Spleen (tissue), 11 donors: Measurements from ENCODE around the gene EFS. TPM values are rescaled to one million over a fixed set of nuclear protein-coding genes. Genes with fewer than 3 reads are reported as not detected.

Source experiments
- DNase-seq: peaks from one replicate; pipeline ENCODE4 v3.0.0-alpha.2; 2020
- H3K27ac ChIP-seq, 8 donors: fragments of 200-600 bp; sonication (generic) in 7 of 8; 1 replicate in 4 of 8; 2 replicates in 4 of 8; pipeline versions ENCODE4 v1.5.0 to v1.8.0; 2016 to 2021; ENCODE audit warnings: inconsistent platforms in 4 of 8, mild to moderate bottlenecking in 4 of 8, moderate library complexity in 1 of 8
- H3K27me3 ChIP-seq, 7 donors: fragments of 200-600 bp; sonication (generic) in 6 of 7; replicated peaks in 1 of 7; 1 replicate in 4 of 7; 2 replicates in 3 of 7; pipeline versions ENCODE4 v1.5.0 to v1.8.0; 2016 to 2021; ENCODE audit warnings: inconsistent platforms in 3 of 7, mild to moderate bottlenecking in 1 of 7
- H3K36me3 ChIP-seq, 6 donors: fragments of 200-600 bp; sonication (generic) in 5 of 6; 1 replicate in 4 of 6; 2 replicates in 2 of 6; pipeline versions ENCODE4 v1.5.0 to v1.8.0; 2016 to 2021; ENCODE audit warnings: inconsistent platforms in 2 of 6
- H3K4me1 ChIP-seq, 6 donors: fragments of 200-600 bp; sonication (generic) in 5 of 6; 1 replicate in 3 of 6; 2 replicates in 3 of 6; pipeline versions ENCODE4 v1.5.0 to v1.8.0; 2016 to 2021; ENCODE audit warnings: inconsistent platforms in 3 of 6
- H3K4me3 ChIP-seq, 8 donors: fragments of 200-600 bp; sonication (generic) in 7 of 8; 1 replicate in 4 of 8; 2 replicates in 4 of 8; pipeline versions ENCODE4 v1.5.0 to v1.8.0; 2016 to 2021; ENCODE audit warnings: inconsistent platforms in 4 of 8, mild to moderate bottlenecking in 4 of 8, moderate library complexity in 2 of 8
- H3K9me3 ChIP-seq, 8 donors: fragments of 200-600 bp; sonication (generic) in 7 of 8; 1 replicate in 4 of 8; 2 replicates in 4 of 8; pipeline versions ENCODE4 v1.5.0 to v1.8.0; 2016 to 2021; ENCODE audit warnings: inconsistent platforms in 4 of 8
- POLR2A ChIP-seq, 3 donors: fragments of 450-650 bp; IDR thresholded peaks; one replicate each; pipeline ENCODE4 v1.5.1; 2017; ENCODE audit warnings: antibody characterized with exemption in 3 of 3, mild to moderate bottlenecking in 1 of 3
- POLR2AphosphoS5 ChIP-seq, 3 donors: sonication (generic); formaldehyde crosslinking; IDR thresholded peaks; one replicate each; pipeline ENCODE4 v1.5.1; 2017; ENCODE audit warnings: antibody characterized with exemption in 3 of 3
- WGBS, 5 donors: extraction: QIAGEN DNeasy Blood & Tissue Kit in 3 of 5; methylation state at CpG; one replicate each; pipeline versions ENCODE4 v1.1.5 to v1.1.7; 2013 to 2018; 5-methylcytosine and 5-hydroxymethylcytosine counted together
- intact Hi-C: fragments of 100-400 bp; cut with DNase I; formaldehyde crosslinking; loops from one replicate; pipeline ENCODE4 v1.15.0; 2023; ENCODE audit warnings: low total_unique reads
- polyA plus RNA-seq, 3 donors: library from polyadenylated mRNA; stranded (reverse); fragments of 200-250 nt; gene quantifications; one replicate each; pipeline ENCODE4 v1.2.1, GENCODE V29; 2013
- total RNA-seq, 7 donors: library from RNA; depleted of rRNA in 3 of 7; stranded (reverse); fragments of >200 nt in 3 of 7; fragmentation: NEBNext Ultra II Directional in 4 of 7; extraction: Animal tissue kit (Norgen Biotek cat#: 25700) in 4 of 7; gene quantifications; one replicate each; pipeline versions ENCODE4 v1.1.0 to v1.2.1, GENCODE V29; 2016 to 2021
- TF ChIP-seq, protein P1 (sequence below), 11 experiments: fragments of 200-600 bp in 7 of 11; fragments of 450-650 bp in 4 of 11; sonication (generic) in 4 of 11; IDR thresholded peaks in 8 of 11; conservative IDR thresholded peaks in 3 of 11; 1 replicate in 7 of 11; 2 replicates in 4 of 11; pipeline versions ENCODE4 v1.4.0 to v1.8.0; 2016 to 2021; ENCODE audit warnings: antibody characterized with exemption in 11 of 11, inconsistent platforms in 4 of 11, mild to moderate bottlenecking in 1 of 11
- donor health status: healthy with polysubstance abuse.
- donor health status: DM: no; HTN: no; CAD: no; lungs with moderate emphysema.
- donor health status: DM: no; HTN: no; CAD: no.
- donor health status: Bipolar disorder and iron deficiency.
- donor health status: healthy.
- donor health status: DM: no; HTN: no; CAD: no.
- donor health status: DM: yes; HTN: yes; CAD: no.

EFS gene
- total and polyA plus RNA-seq, 10 donors = 1.8 to 6.7 (median 3.9) TPM

DNA sequence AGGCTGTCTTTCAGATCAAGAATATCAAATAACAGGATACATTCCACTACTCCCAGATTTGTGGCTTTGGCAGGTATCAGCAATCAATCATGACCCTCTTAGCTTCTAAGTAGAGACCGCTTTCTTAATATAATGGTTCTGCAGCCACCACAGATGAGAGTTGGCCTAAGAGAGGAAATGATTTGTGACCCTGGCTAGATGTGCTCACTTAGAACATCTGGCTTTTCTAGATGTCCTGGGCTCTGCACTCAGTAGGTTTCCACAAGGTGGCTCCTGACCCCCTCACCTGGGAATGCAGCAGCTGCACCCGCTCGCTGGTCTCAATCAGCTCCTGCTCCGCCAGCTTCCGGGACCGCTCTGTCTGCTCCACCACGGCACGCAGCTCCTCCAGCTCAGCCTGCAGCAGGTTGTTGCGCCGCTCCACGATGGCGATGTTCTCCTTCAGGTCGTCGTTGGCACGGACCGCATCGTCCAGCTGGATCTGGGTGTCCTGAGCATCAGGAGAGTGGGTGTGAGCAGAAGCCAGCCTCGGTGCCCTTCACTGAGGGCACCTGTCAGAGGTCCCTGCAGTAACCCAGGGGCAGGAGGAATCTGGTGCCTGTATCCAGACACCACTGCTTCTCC, 20.8 kb upstream of the EFS start:
- Histone ChIP-seq H3K27me3 (peaks cover 0 to 37% (median 3%) of the 10 kb centered on the region in 7 donors), H3K4me3 (no peak overlapping the region), H3K4me1 (no peaks in the 10 kb centered on the region), H3K9me3 (no peaks in the 10 kb centered on the region), H3K36me3 (no peaks in the 10 kb centered on the region), H3K27ac (no peak overlapping the region)
- no peak for TF ChIP-seq POLR2AphosphoS5 (IDR thresholded peaks at IDR 0.05)
- TF ChIP-seq, protein P1, sequence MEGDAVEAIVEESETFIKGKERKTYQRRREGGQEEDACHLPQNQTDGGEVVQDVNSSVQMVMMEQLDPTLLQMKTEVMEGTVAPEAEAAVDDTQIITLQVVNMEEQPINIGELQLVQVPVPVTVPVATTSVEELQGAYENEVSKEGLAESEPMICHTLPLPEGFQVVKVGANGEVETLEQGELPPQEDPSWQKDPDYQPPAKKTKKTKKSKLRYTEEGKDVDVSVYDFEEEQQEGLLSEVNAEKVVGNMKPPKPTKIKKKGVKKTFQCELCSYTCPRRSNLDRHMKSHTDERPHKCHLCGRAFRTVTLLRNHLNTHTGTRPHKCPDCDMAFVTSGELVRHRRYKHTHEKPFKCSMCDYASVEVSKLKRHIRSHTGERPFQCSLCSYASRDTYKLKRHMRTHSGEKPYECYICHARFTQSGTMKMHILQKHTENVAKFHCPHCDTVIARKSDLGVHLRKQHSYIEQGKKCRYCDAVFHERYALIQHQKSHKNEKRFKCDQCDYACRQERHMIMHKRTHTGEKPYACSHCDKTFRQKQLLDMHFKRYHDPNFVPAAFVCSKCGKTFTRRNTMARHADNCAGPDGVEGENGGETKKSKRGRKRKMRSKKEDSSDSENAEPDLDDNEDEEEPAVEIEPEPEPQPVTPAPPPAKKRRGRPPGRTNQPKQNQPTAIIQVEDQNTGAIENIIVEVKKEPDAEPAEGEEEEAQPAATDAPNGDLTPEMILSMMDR (IDR thresholded peaks at IDR 0.05 in 8 of 11, conservative IDR thresholded peaks at IDR 0.05 in 3 of 11) = no peak
- TF ChIP-seq POLR2A (IDR thresholded peaks at IDR 0.05) = no peak
- no peak for DNase-seq
- 88 to 95% (median 92%) methylated on average over 1 to 18 of the region's 18 CpGs for WGBS, 5 donors
- intact Hi-C loops = no loop called here

DNA sequence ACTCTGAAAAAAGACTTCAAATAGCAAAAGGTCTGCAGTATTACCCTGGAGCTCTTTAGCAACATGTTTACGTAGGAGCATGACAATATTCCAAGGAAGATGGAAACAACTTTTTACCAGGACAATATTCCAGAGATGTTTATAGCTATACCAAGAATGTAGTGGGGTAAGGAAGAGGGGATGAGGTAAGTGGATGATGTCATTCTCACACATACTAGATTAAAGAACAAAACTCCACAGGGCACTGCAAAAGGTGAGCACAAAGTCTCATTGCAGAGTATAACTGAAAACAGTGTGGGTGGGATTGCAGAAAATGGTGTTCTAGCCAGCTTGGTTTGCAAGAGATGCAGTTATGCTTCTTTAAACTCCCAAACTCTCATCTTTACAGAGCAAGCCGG, 20.3 kb upstream of the EFS start:
- TF ChIP-seq POLR2A (IDR thresholded peaks at IDR 0.05) (no peak), POLR2AphosphoS5 (IDR thresholded peaks at IDR 0.05) (no peak)
- no peaks in the 10 kb centered on the region for H3K4me1 ChIP-seq
- H3K36me3 ChIP-seq = no peaks in the 10 kb centered on the region
- H3K4me3 ChIP-seq = no peak overlapping the region
- WGBS, 5 donors = 79 to 91% (median 83%) methylated on average over 2 of the region's 2 CpGs
- no peaks in the 10 kb centered on the region for H3K9me3 ChIP-seq
- no peak for DNase-seq
- no peak overlapping the region for H3K27ac ChIP-seq
- H3K27me3 ChIP-seq = peaks cover 0 to 39% (median 3%) of the 10 kb centered on the region in 7 donors
- intact Hi-C loops = no loop called here

- Histone ChIP-seq H3K36me3 (no peaks in the 10 kb centered on the region), H3K9me3 (no peaks in the 10 kb centered on the region), H3K27me3 (peaks cover 0 to 43% (median 3%) of the 10 kb centered on the region in 7 donors), H3K4me3 (no peak overlapping the region), H3K4me1 (no peaks in the 10 kb centered on the region), H3K27ac (no peak overlapping the region)
- WGBS, 5 donors = 85 to 96% (median 92%) methylated on average over 29 of the region's 29 CpGs
- TF ChIP-seq POLR2AphosphoS5 (IDR thresholded peaks at IDR 0.05) (no peak), POLR2A (IDR thresholded peaks at IDR 0.05) (no peak)
- TF ChIP-seq, protein P1 (IDR thresholded peaks at IDR 0.05 in 8 of 11, conservative IDR thresholded peaks at IDR 0.05 in 3 of 11) = no peak
- no peak for DNase-seq
- intact Hi-C loops = loop anchor here (5.0 kb wide), 1 partner anchor 117 kb away; no protein-coding TSS in a partner anchor
Observed at GRCh38 chr14:23384364-23385080, 19.6 kb upstream of the EFS start.

DNA sequence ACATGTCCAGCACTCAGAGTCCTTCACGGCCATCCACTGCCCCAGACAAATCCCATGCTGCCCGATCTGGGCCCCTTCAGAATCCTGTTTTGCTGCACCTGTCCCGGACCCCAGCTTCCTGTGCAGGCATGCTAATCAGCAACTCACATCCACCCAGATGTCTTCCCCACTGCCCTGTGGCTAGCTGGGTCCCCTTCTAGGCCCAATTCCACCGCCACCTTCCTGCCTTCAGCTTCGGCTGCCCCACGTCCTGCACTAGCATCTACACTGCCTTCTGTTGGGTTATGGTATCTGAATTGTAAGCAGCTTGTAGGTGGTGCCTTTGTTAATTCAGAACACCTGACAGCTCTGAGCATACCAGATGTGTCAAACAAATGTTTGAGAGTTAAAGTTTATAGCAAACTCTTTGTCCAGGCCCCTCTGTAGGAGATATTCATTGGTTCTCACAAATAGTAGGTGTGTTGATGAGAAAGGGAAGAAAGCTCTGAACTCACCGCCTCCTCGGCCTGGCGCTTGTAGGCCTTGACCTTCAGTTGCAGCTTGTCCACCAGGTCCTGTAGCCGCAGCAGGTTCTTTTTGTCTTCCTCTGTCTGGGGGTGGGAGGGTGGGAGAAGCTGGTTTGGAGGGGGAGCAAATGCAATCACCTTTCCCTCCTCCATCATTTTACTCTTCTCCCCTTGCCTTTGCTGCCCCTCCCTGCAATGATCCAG, 17.9 kb upstream of the EFS start:
- H3K4me3 ChIP-seq = no peak overlapping the region

More for the DNA sequence above, 17.9 kb upstream of the EFS start:
- intact Hi-C loops = loop anchor here (5.0 kb wide), 1 partner anchor 116 kb away; no protein-coding TSS in a partner anchor
- Histone ChIP-seq H3K27ac (no peak overlapping the region), H3K36me3 (no peaks in the 10 kb centered on the region), H3K27me3 (peaks cover 0 to 43% (median 3%) of the 10 kb centered on the region in 7 donors), H3K9me3 (no peaks in the 10 kb centered on the region), H3K4me1 (no peaks in the 10 kb centered on the region)
- WGBS, 5 donors = 50 to 61% (median 55%) methylated on average over 10 of the region's 10 CpGs
- TF ChIP-seq, protein P1 (IDR thresholded peaks at IDR 0.05 in 8 of 11, conservative IDR thresholded peaks at IDR 0.05 in 3 of 11) = no peak
- TF ChIP-seq POLR2AphosphoS5 (IDR thresholded peaks at IDR 0.05) (no peak), POLR2A (IDR thresholded peaks at IDR 0.05) (no peak)
- DNase-seq = no peak
